Activated naive CD4-positive, alpha-beta T cell treated with anti-CD3 and anti-CD28 coated beads, Interleukin-2, amount 50 U/mL, for 16 hours (primary cell): Measurements from ENCODE around the gene SEPTIN10.
A peak's percentile ranks its signal among the peaks of the same experiment; 100 is the strongest.
"Not testable (repeated sequence)": the region's sequence is repeated elsewhere in the genome, so short reads cannot be mapped to it uniquely, and the experiment has no call there.

Experiments used
- DNase-seq: peaks from one replicate; pipeline ENCODE4 v3.0.0-alpha.2; 2020

Gene SEPTIN10

DNA sequence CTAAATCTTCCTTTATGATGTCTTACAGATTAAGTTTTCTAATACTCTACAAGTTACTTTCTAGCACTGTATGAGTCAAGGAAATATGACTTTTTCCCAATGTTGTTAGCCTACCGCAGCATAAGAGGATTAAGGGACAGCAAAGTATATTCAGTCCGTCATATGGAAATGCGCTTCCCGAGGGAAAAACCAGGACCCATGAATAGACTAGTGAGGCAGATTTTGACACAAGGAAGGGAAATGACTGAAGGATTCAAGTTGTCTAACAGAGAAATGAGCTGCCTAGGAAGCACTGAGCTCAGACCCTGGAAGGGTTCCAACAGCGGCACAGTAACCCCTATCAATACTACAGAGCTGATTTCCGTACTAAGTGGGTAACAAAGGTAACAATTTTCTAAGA, 12.0 kb downstream of the SEPTIN10 start:
- DNase-seq = no peak

DNA sequence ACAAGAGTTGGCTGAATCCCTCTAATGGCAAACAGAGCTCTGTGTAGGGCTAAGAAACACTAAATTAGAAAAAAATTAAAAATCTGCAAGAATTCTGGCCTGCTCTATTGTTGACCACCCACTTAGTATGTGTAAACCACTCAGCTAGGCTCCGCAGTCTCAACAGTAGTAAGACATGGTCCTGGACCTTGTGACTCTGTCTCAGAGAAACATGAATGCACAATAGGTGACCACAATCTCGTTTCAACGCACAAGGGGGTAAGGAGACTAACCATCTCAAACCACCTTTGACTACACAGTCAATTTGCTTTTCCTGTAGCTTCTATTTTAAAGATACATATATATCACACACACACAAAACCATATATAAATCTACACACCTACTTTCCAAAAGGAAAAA, 16.5 kb downstream of the SEPTIN10 start:
- no peak for DNase-seq

- DNase-seq = no peak
Measured at GRCh38 chr2:109595644-109596043, 18.1 kb downstream of the SEPTIN10 start.

DNA sequence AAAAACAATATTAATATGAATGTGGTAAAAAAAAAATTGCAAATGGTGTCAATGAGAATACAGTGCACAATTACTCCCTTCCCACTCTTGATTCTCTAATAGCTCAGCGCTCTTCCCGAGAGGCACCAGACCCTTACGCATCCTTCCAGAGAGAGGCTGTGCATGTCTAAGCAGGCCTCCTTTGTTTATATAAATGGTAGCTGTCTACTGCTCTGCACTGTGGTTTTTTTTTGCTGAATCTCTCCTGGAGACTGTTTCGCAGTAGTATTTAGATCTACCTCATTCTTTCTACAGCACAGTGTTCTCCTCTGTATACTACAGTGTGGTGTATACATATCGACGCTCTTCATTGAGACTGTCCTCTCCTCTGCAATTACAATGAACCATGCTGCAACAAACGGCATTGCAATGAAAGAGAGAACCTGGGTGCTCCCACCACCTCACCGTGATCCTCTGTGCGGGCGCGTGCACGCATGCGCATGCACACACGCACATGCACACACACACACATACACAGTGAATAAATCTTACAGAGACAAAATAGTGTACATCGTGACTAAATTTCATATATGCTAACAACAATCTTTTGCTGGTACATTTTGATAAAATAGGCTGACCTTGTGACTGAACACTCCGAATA, 19.4 kb downstream of the SEPTIN10 start:
- no peak for DNase-seq

- DNase-seq = no peak
Measured at GRCh38 chr2:109592905-109593304, 20.9 kb downstream of the SEPTIN10 start.

- no peak for DNase-seq
Measured at GRCh38 chr2:109591206-109591605, 22.6 kb downstream of the SEPTIN10 start.

- DNase-seq = no peak
Measured at GRCh38 chr2:109586687-109587086, 27.1 kb downstream of the SEPTIN10 start.

DNA sequence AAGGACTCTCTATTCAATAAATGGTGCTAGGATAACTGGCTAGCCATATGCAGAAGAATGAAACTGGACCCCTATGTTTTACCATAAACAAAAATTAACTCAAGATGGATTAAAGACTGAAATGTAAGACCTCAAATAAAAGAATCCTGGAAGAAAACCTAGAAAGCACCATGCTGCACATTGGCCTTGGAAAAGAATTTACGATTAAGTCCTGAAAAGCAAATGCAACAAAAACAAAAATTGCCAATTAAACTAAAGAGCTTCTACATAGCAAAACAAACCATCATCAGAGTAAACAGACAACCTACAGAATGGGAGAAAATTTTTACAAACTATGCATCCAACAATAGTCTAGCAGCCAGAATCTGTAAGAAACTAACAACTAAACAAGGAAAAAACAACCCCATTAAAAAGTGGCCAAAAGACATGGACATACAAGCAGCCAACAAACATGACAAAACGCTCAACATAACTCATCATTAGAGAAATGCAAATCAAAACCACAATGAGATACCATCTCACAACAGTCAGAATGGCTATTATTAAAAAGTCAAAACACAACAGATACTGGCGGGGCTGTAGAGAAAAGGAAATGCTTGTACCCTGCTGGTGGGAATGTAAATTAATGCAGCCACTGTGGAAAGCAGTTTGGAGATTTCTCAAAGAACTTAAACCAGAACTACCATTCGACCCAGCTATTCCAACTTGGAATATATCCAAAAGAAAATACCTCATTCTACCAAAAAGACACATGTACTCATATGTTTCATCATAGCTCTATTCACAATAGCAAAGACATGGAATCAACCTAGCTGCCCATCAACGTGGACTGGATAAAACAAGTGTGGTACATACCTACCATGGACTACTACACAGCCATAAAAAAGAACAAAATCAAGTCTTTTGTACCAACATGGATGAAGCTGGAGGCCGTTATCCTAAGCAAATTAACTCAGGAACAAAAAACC, 30.6 kb downstream of the SEPTIN10 start:
- DNase-seq = no peak

- not testable (repeated sequence) for DNase-seq
Measured at GRCh38 chr2:109577630-109578029, 36.1 kb downstream of the SEPTIN10 start.

- DNase-seq = no peak
Measured at GRCh38 chr2:109575373-109575772, 38.4 kb downstream of the SEPTIN10 start.

DNA sequence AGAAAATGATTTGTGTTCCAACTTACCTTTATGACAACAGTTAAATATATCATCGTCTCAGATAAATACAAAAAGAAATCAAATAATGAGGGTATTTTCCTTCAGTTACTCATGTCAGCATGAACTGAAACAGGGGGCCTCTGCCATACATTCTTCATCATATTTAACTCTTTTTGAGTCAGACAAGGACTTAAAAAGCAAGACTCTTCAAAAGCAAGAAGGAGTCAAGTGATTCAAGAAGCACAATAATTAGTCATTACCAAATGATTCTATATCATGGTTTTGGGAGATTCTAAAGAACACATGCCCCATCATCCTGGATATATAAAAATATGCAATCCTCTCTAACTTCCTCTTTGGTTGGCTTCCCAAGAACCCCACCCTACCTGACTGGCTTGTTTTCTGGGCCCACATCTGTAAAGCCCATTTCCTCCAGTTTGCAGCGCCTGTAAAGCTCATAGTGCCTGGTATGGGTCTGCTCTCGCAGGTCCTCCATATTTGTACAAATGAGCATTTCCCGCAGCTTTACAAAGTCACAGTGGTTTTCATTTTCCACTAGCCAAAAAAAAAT, 49.7 kb downstream of the SEPTIN10 start:
- DNase-seq = no peak

DNA sequence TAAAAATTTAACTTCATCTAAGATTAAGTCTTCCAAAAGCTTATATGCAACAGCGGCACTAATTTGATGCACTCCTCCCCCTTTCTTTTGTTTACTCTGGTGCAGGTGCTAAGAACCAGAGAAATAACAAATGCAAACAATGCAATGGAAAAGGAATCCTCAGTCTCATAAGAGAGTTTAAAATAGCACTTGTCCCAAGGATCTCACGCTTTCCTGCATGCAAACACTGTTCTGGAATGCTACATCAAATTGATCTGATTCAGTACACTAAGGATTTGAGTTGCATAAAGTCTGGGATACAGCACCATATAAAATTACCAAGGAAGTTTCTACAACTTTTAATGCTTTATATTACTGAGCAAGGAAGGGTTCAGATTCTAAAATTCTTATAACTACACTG, 50.5 kb downstream of the SEPTIN10 start:
- DNase-seq = no peak

- no peak for DNase-seq
Measured at GRCh38 chr2:109562421-109562820, 51.3 kb downstream of the SEPTIN10 start.

DNA sequence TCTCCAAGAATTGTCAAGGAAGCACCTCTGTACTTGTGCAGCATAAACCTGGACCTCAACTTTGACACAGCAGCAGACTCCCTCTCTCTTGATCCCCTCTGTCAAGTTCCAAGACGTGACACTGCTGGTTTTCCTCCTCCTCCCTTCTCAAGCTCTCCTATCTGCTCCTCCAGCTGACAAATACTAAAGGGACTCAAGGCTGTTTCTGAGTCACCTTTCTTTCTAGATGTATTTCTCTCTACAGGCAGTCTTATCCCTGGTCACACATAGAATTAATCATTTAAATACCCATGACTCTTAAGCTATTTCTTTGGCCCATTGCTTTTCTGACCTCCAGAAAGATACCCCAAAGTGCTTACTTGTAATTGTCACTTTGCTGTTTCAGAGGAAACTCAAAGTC, 53.5 kb downstream of the SEPTIN10 start:
- no peak for DNase-seq

DNA sequence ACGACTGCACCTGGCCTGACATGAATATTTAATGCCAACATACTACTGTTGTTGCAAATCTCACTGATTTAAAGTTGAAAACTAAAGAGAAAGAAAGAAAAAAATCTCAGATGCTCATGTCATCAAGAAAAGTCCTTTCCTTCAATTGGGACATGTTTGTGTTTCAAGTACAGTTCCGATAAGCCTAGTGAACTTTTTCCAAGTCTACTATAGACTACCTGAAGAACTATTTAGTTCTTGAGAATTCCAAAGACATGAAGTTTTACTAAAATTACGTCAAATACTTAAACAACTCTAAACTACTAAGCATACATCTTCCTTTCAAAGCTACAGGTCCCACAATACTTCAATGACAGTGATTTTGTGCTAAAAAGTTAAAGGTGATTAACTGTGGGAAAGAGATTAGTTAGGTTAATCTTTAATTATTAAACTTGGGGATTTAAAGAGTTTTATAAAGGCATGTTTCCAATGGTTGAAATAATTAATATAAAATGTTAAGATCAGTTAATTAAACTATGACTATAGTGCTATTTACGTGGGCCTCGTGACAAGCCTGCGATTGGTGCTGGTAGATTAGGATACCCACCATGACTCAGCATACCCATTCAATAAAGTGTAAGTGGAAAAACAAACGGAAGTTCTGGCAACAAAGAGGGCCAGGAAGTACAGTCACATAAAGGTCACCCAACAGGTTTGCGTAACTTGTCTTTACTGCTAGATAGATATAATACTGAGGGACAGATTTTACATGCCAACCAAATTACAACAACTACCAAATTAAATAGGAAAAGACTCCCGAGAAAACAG, 55.5 kb downstream of the SEPTIN10 start:
- DNase-seq = no peak

DNA sequence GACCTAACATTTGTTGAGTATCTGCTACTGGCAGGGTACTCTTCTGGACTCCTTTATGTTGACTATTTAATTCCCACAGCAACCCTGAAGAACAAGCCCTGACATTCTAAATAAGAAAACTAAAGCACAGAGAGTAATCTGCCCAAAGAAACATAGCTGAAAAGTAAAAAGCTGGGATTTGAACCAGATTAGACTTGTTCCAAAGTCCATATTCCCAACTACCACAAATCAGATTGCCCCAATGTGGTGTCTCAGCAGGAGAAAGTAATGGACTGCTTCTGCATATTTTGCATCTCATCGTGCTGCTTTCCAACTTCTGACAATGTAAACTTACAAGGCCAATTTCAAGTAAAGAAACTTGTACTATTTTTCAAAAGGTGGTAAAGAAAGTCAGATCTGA, 56.5 kb downstream of the SEPTIN10 start:
- DNase-seq = no peak

GRCh38 chr2:109555346-109555900, 58.3 kb downstream of the SEPTIN10 start:
- no peak for DNase-seq

DNA sequence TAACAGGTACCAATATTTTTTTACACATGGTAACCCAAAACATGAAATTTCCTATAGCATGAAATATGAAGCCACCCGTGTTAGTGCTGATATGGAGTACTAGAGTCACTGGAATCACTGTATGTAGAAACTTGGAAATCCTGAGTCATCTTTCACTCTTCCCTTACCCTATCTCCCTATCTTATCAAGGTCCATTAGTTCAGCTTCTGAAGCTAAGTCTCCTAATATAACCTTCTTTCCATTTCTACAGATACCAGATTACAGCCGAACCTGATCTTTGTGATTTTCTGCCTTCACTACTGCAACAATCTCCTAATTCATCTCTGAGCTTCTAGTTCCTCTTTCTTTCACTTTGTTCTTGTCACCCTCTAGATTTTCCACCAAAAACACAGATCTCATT, 59.0 kb downstream of the SEPTIN10 start:
- DNase-seq = no peak

DNA sequence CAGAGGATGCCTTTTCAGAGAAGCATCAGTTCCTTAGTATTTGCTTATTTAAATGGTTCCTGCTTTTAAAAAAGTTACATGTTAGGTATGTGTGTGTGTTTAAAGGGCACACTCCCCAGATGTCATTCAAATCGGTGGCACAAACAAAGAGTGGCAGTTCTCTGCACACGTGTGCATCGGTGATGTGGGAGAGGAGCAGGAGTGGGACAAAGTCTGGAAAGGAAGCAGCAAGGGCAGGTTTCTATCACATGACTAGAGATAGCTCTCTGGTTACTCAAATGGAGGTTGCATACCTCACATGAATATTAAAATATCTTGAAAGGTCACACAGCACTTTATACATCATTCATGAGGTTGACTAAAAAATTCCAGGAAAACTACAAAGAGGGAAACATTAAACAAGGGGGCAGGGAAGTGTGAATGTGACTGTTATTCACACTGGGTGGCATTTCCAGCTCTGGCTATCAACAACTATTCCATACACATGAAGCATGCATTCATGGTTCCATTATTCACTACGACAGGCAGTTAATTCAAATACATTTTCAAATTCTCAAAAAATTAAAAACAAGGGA, 64.7 kb downstream of the SEPTIN10 start:
- DNase-seq = no peak

- no peak for DNase-seq
Measured at GRCh38 chr2:109547280-109547679, 66.5 kb downstream of the SEPTIN10 start.

DNA sequence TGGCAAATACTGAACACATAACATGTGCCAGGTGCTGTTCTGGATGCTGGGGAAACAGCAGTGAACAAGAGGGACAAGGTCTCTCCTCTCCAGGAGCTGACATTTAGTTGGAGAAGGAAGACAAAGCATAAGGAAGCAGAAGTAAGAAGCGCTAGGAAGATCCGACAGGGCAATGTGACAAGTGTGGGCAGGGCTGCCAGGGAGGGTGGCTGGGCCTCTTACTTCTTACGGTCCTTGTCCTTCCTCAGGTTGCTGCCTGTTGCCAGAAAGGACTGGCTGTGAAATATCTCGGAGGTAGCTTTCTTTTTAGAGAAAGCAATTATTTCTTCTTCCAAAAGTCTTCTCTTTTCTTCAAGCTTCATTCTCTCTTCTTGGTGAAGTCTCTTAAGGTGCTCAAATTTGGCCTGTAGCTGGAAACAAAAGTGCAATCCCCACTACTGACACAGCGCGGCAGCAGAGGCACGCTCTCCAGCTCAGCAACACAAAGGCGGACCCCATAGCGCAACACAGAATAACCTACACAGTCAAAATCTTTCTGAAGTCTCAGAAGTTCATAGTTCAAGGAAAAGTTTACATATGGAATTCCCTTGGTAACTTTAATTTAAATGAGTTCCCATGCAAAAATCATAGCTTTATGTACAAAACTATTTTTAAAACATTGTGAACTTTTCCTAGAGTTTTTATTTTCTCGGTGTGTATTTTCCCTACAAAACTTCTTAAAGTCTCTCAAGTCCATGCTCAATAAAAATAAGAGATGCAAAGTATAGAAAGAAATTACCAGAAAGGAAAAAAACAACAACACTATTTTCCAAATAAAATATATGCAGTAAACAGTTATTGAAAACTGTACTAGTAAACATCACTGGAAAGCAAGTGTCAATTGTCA, 67.7 kb downstream of the SEPTIN10 start:
- peak; percentile 62 for DNase-seq
